Vagina (tissue), 2 donors: Measurements from ENCODE around the gene MAN2A2. TPM values are rescaled to one million over a fixed set of nuclear protein-coding genes. Genes with fewer than 3 reads are reported as not detected.

ENCODE experiments used
- DNase-seq, 2 donors: peaks; one replicate each; pipeline ENCODE4 v3.0.0-alpha.2; 2017; ENCODE audit errors: extremely low spot score in 2 of 2
- H3K27ac ChIP-seq: fragments of 200-600 bp; sonication (generic); one replicate; pipeline ENCODE4 v1.5.1; 2019
- H3K27me3 ChIP-seq: fragments of 200-600 bp; sonication (generic); one replicate; pipeline ENCODE4 v1.5.1; 2019
- H3K36me3 ChIP-seq, 2 donors: fragments of 200-600 bp; sonication (generic); one replicate each; pipeline ENCODE4 v1.5.1; 2017 to 2019
- H3K4me1 ChIP-seq: fragments of 200-600 bp; sonication (generic); one replicate; pipeline ENCODE4 v1.5.1; 2019
- H3K4me3 ChIP-seq, 2 donors: fragments of 200-600 bp; sonication (generic); 1 replicate in 1 of 2; 2 replicates in 1 of 2; pipeline ENCODE4 v1.5.1; 2016 to 2019
- H3K9me3 ChIP-seq: fragments of 200-600 bp; sonication (generic); one replicate; pipeline ENCODE4 v1.5.1; 2019
- POLR2A ChIP-seq, 2 donors: fragments of 450-650 bp; IDR thresholded peaks; one replicate each; pipeline ENCODE4 v1.6.1; 2017; ENCODE audit warnings: antibody characterized with exemption in 2 of 2, mild to moderate bottlenecking in 2 of 2, moderate library complexity in 2 of 2
- POLR2AphosphoS5 ChIP-seq, 2 donors: sonication (generic); formaldehyde crosslinking; IDR thresholded peaks; one replicate each; pipeline ENCODE4 v1.9.0; 2017; ENCODE audit warnings: antibody characterized with exemption in 2 of 2, mild to moderate bottlenecking in 2 of 2, low read depth in 1 of 2; ENCODE audit not compliant: insufficient read depth in 1 of 2
- intact Hi-C: fragments of 100-400 bp; cut with DNase I; formaldehyde crosslinking; loops from one replicate; pipeline ENCODE4 v1.15.1; 2023
- small RNA-seq: library from RNA; depleted of rRNA; stranded (forward); fragments of <200 nt; gene quantifications from one replicate; pipeline ENCODE3, GENCODE V24; 2016
- total RNA-seq: library from RNA; depleted of rRNA; stranded (reverse); fragments of >200 nt; gene quantifications from one replicate; pipeline ENCODE4 v1.2.3, GENCODE V29; 2016
- TF ChIP-seq, protein P1 (sequence below), 3 experiments: fragments of 450-650 bp in 2 of 3; fragments of 200-600 bp in 1 of 3; sonication (generic) in 1 of 3; IDR thresholded peaks; one replicate each; pipeline ENCODE4 v1.5.1; 2017 to 2019; ENCODE audit warnings: antibody characterized with exemption in 3 of 3, mild to moderate bottlenecking in 2 of 3, moderate library complexity in 2 of 3

The MAN2A2 gene
- total RNA-seq, 1 donor from 2014 or later = 46.7 TPM

DNA sequence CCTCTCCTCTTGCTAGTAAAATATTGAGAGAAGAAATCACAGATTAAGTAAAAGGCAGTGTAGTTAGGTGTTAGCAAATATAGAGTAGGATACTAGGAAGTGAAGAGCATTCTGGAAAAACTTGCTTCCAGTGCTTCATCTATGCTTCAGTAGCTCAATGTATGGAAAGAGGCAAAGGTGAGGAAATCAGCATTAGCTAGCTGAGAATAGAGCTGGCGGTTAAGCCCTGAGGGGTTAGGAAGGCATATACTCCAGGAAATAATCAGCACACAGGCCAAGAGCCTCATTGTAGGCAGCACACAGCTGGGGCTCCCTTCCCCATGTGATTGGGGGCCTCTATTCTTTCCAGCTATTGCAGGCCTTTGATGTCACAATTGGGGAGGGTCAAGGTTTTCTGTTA is 65.3 kb downstream of the MAN2A2 start:
- Histone ChIP-seq H3K4me3 (no peak overlapping the region), H3K27ac (no peak overlapping the region), H3K4me1 (no peaks in the 10 kb centered on the region), H3K36me3 (peaks cover 0 to 5% of the 10 kb centered on the region in 2 donors), H3K9me3 (no peaks in the 10 kb centered on the region), H3K27me3 (no peaks in the 10 kb centered on the region)
- no peak for DNase-seq
- TF ChIP-seq POLR2A (IDR thresholded peaks at IDR 0.05) = no peak
- TF ChIP-seq POLR2AphosphoS5 (IDR thresholded peaks at IDR 0.05; ENCODE audit: insufficient read depth in 1 of 2, low read depth in 1 of 2) = no peak
- TF ChIP-seq, protein P1, sequence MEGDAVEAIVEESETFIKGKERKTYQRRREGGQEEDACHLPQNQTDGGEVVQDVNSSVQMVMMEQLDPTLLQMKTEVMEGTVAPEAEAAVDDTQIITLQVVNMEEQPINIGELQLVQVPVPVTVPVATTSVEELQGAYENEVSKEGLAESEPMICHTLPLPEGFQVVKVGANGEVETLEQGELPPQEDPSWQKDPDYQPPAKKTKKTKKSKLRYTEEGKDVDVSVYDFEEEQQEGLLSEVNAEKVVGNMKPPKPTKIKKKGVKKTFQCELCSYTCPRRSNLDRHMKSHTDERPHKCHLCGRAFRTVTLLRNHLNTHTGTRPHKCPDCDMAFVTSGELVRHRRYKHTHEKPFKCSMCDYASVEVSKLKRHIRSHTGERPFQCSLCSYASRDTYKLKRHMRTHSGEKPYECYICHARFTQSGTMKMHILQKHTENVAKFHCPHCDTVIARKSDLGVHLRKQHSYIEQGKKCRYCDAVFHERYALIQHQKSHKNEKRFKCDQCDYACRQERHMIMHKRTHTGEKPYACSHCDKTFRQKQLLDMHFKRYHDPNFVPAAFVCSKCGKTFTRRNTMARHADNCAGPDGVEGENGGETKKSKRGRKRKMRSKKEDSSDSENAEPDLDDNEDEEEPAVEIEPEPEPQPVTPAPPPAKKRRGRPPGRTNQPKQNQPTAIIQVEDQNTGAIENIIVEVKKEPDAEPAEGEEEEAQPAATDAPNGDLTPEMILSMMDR (IDR thresholded peaks at IDR 0.05) = no peak
- intact Hi-C loops = no loop called here

DNA sequence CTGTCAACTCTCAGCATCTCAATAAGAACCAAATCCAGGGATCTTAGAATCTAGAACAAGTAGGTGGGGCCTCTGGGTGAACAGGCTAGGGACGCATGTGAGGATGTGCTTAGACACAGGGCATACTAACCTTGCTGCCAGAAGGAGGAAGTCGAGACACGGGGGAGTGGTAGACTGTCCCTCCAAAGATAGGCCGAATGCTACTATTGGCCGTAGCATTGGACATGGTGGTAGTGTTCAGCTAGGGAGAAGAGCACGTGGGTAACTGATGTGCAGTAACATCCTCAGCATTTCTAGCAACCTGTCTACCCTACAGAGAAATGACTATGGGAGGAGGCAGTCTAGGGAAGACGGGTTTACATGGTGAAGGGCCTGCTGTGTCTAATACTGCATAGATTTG is 67.2 kb downstream of the MAN2A2 start:
- Histone ChIP-seq H3K4me3 (no peak overlapping the region), H3K27me3 (no peaks in the 10 kb centered on the region), H3K4me1 (no peaks in the 10 kb centered on the region), H3K36me3 (no peaks in the 10 kb centered on the region), H3K27ac (no peak overlapping the region), H3K9me3 (no peaks in the 10 kb centered on the region)
- TF ChIP-seq, protein P1 (IDR thresholded peaks at IDR 0.05) = no peak
- TF ChIP-seq POLR2AphosphoS5 (IDR thresholded peaks at IDR 0.05; ENCODE audit: insufficient read depth in 1 of 2, low read depth in 1 of 2) (no peak), POLR2A (IDR thresholded peaks at IDR 0.05) (no peak)
- no peak for DNase-seq
- intact Hi-C loops = no loop called here

DNA sequence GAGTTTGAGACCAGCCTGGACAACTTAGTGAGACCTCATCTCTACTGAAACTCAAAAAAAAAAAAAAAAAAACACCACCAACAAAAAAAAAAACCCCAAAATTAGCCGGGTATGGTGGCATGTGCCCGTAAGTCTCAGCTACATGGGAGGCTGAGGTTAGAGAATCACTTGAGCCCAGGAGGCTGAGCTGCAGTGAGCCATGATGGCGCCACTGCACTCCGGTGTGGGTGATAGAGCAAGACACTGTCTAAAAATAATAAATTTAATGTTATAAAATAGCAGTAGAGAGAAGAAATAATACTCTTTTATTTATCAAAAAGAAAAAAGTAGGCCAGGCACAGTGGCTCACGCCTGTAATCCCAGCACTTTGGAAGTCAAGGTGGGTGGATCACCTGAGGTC is 69.0 kb downstream of the MAN2A2 start:
- no peak for DNase-seq
- H3K4me3 ChIP-seq = no peak overlapping the region
- H3K4me1 ChIP-seq = no peaks in the 10 kb centered on the region
- H3K27me3 ChIP-seq = no peaks in the 10 kb centered on the region
- intact Hi-C loops = no loop called here
- no peak for TF ChIP-seq POLR2AphosphoS5 (IDR thresholded peaks at IDR 0.05; ENCODE audit: insufficient read depth in 1 of 2, low read depth in 1 of 2)
- TF ChIP-seq, protein P1 (IDR thresholded peaks at IDR 0.05) = no peak
- no peak for TF ChIP-seq POLR2A (IDR thresholded peaks at IDR 0.05)
- H3K36me3 ChIP-seq = no peaks in the 10 kb centered on the region
- H3K27ac ChIP-seq = no peak overlapping the region
- no peaks in the 10 kb centered on the region for H3K9me3 ChIP-seq

Small RNA genes within 50 kb of the gene (small RNA-seq; reads per million reads assigned to genes)
- not detected for gene RN7SL363P

Other genes with a start within 250 kb of the MAN2A2 start
- 1.7 TPM for gene BLM, start 186.0 kb upstream of the MAN2A2 start, total RNA-seq
- 47.6 TPM for gene FURIN, start 34.7 kb upstream of the MAN2A2 start, total RNA-seq
- gene FES, start 18.8 kb upstream of the MAN2A2 start, total RNA-seq = 47.4 TPM
- gene HDDC3, start 29.2 kb downstream of the MAN2A2 start, total RNA-seq = 7.9 TPM
- 62.1 TPM for gene UNC45A, start 32.0 kb downstream of the MAN2A2 start, total RNA-seq
- gene RCCD1, start 51.6 kb downstream of the MAN2A2 start, total RNA-seq = 6.9 TPM
- 29.7 TPM for gene PRC1, start 91.2 kb downstream of the MAN2A2 start, total RNA-seq
- gene VPS33B, start 119.3 kb downstream of the MAN2A2 start, total RNA-seq = 16.5 TPM
- 3.2 TPM for gene SV2B, start 197.0 kb downstream of the MAN2A2 start, total RNA-seq